NK-92 (cell line): ENCODE results near the gene SYT11.

Experiments used
- DNase-seq: peaks from one replicate; lab custom pipeline; 2025; ENCODE audit not compliant: unreplicated experiment; lab: John Stamatoyannopoulos, UW

Gene SYT11

GRCh38 chr1:155934097-155934935 lies 74.9 kb downstream of the SYT11 start, which contains the start of gene KHDC4:
KHDC4 (minus strand) TSS chr1:155934413; CDS start chr1:155934373, 40 bp downstream.
- DNase-seq = peak; percentile 74
